ENCODE measurements around the gene CTNNBIP1.

GRCh38 chr1:9912264-9912936 is 2.3 kb upstream of the CTNNBIP1 start:
- TF ChIP-seq SP1 (IDR thresholded peaks at IDR 0.05) = no peak
- TF ChIP-seq CTCF (IDR thresholded peaks at IDR 0.05; ENCODE audit: low read depth, low read length, missing input control) = no peak

Measured in liver (tissue), 3 donors.